DMS53 treated with DMSO at 0.1 percent for 48 hours (cell line): ENCODE data around the gene NPBWR2.

Source experiments
- DNase-seq: peaks from one replicate; lab custom pipeline; 2025; ENCODE audit not compliant: unreplicated experiment; lab: John Stamatoyannopoulos, UW

Gene NPBWR2

GRCh38 chr20:64105846-64106434, 1.4 kb downstream of the NPBWR2 start:
- no peak for DNase-seq

- DNase-seq = no peak
Measured at GRCh38 chr20:64104667-64105451, 2.5 kb downstream of the NPBWR2 start.

GRCh38 chr20:64103871-64104666, 3.3 kb downstream of the NPBWR2 start:
- no peak for DNase-seq

- DNase-seq = peak; percentile 27
Measured at GRCh38 chr20:64102647-64103354, 4.6 kb downstream of the NPBWR2 start.

- DNase-seq = peak; percentile 13
Measured at GRCh38 chr20:64101731-64102621, 5.4 kb downstream of the NPBWR2 start.

GRCh38 chr20:64100946-64101688, 6.2 kb downstream of the NPBWR2 start:
- no peak for DNase-seq

GRCh38 chr20:64100566-64100888, 6.8 kb downstream of the NPBWR2 start:
- DNase-seq = no peak

- no peak for DNase-seq
Measured at GRCh38 chr20:64099880-64100565, 7.3 kb downstream of the NPBWR2 start.

GRCh38 chr20:64099086-64099786, 8.1 kb downstream of the NPBWR2 start:
- no peak for DNase-seq

GRCh38 chr20:64098471-64099013, 8.8 kb downstream of the NPBWR2 start:
- DNase-seq = no peak

GRCh38 chr20:64096535-64096934, 10.8 kb downstream of the NPBWR2 start:
- no peak for DNase-seq

GRCh38 chr20:64095927-64096326, 11.4 kb downstream of the NPBWR2 start:
- no peak for DNase-seq

GRCh38 chr20:64095455-64095854, 11.9 kb downstream of the NPBWR2 start:
- DNase-seq = no peak

GRCh38 chr20:64093013-64093503, 14.3 kb downstream of the NPBWR2 start:
- DNase-seq = no peak

- DNase-seq = no peak
Measured at GRCh38 chr20:64092258-64093012, 14.9 kb downstream of the NPBWR2 start.

- no peak for DNase-seq
Measured at GRCh38 chr20:64091770-64092169, 15.6 kb downstream of the NPBWR2 start.

- no peak for DNase-seq
Measured at GRCh38 chr20:64091340-64091739, 16.0 kb downstream of the NPBWR2 start.
